Measurements from ENCODE around the gene TDRD6. TPM values are rescaled to one million over a fixed set of nuclear protein-coding genes. Genes with fewer than 3 reads are reported as not detected.
A peak's percentile ranks its signal among the peaks of the same experiment; 100 is the strongest.

TDRD6 gene
- total RNA-seq, 4 donors from 2014 or later, result 0.04 to 1.1 (median 0.22) TPM; not detected in 1

DNA sequence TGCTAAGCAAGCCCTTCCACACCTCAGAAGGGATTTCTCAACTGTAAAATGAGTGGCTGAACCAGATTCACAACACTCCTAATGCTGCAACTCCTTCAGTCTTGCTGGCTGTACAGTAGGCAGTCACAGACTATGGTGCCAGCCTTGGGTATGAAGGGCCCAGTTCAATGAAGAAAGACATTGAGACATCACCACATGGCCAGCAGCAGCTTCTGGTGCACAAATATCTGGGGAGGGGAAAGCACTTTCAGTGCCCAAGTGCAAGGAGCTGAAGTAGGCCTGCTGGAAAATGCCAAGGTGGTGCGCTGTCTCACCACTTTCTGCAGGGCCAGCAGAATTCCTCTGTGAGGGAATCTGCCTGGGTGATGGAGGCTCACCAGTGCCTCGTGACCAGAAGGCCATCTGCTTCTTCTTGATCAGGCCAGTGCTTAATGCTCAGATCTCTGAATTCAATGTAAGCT, 45.7 kb downstream of the TDRD6 start:
- peaks cover 0 to 58% (median 2%) of the 10 kb centered on the region in 4 donors for H3K27me3 ChIP-seq
- no peak for TF ChIP-seq POLR2A (IDR thresholded peaks at IDR 0.05)
- TF ChIP-seq CTCF (IDR thresholded peaks at IDR 0.05), result no peak
- no peaks in the 10 kb centered on the region for H3K36me3 ChIP-seq
- no peak overlapping the region for H3K27ac ChIP-seq
- no peaks in the 10 kb centered on the region for H3K9me3 ChIP-seq
- 93 to 100% methylated on average over 1 to 2 of the region's 2 CpGs for WGBS, 2 donors
- H3K4me1 ChIP-seq, result peaks cover 3 to 16% (median 14%) of the 10 kb centered on the region in 3 donors
- intact Hi-C loops (cut with DNase I), result no loop called here
- no peak for DNase-seq
- no peak overlapping the region for H3K4me3 ChIP-seq

DNA sequence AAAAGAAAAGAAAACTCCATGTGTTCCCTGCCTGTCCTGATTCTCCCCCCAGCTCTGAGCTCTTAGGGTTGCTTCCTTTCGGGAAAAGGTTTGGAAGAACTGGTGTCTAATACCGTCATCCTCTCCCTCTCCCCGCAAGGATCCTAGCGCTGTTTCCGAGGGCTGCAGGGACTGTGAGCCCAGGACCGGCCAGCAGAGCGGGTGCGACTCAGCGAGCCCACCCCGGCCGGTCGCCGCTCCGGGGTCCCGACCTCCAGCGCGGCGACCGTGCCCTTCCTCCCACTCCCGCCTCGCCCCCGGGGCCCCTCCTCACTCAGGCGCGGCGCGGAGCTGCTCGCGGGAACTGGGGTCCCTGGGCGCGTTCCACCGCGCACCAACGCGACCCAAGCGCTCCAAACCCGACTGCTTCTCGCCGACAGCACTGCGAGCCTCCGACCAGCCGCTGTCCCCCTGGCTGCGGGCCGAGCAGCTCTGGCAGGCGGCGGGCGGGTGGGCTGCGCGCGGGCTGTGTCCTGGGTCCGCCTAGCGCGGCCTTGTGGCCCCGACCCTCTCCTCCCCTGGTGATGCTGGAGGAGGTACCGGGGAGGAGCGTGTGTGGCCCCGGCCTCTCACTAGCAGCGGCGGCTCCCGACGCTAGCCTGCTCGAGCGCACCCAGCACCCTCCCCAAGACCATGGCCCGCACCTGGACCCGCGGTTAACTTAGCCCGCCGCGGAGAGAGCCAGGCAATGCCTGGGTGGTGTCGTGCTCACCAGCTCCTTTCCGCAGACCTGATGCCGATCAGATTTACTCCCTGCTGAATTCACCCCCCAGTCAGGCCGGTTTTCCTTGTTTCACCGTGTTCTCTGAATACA, 47.4 kb downstream of the TDRD6 start, which contains the start of gene PLA2G7:
Gene PLA2G7, minus strand, starts transcription at position 509 of the 853 bp plus-strand sequence. CDS start 12,484 bp downstream, outside the sequence.
- intact Hi-C loops (cut with DNase I), result no loop called here
- no peaks in the 10 kb centered on the region for H3K36me3 ChIP-seq
- WGBS, 2 donors, result 2 to 10% methylated on average over 11 to 19 of the region's 73 CpGs
- H3K9me3 ChIP-seq, result no peaks in the 10 kb centered on the region
- peak within 1 kb of the TSS; percentile 35 to 71 (median 48) for H3K4me3 ChIP-seq
- DNase-seq, result no peak
- peaks cover 0 to 65% (median 2%) of the 10 kb centered on the region in 4 donors for H3K27me3 ChIP-seq
- peaks cover 3 to 16% (median 14%) of the 10 kb centered on the region in 3 donors for H3K4me1 ChIP-seq
- H3K27ac ChIP-seq, result no peak within 1 kb of the TSS
- peak in 1 of 4 donors; percentile 45 for TF ChIP-seq POLR2A (IDR thresholded peaks at IDR 0.05)
- no peak for TF ChIP-seq CTCF (IDR thresholded peaks at IDR 0.05)

GRCh38 chr6:46735720-46736031, 48.0 kb downstream of the TDRD6 start:
- intact Hi-C loops (cut with DNase I), result no loop called here
- Histone ChIP-seq H3K4me3 (peak overlapping the region; percentile 35 to 71 (median 48)), H3K27me3 (peaks cover 0 to 65% (median 2%) of the 10 kb centered on the region in 4 donors), H3K4me1 (peaks cover 3 to 16% (median 14%) of the 10 kb centered on the region in 3 donors), H3K9me3 (no peaks in the 10 kb centered on the region), H3K36me3 (no peaks in the 10 kb centered on the region), H3K27ac (no peak overlapping the region)
- WGBS, 2 donors, result 18 to 24% methylated on average over 7 to 8 of the region's 8 CpGs
- TF ChIP-seq POLR2A (IDR thresholded peaks at IDR 0.05) (no peak), CTCF (IDR thresholded peaks at IDR 0.05) (no peak)
- DNase-seq, result no peak

DNA sequence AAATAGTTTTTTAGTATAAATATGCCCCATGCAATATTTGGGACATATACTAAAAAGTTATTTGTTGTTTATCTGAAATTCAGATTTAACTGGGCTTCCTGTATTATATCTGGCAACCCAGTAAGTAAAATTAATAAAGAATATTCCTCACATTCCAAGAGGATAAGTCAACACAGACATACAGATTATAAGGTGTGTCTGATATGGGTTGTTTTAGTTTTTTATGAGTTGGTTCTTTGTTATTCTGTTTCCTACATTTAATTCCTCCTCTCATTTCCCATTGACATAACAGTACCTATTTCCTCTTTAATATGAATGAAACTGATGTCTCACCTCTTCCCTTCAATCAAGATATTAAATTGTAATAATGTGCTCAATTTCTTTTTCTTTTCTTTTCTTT, 49.2 kb downstream of the TDRD6 start:
- no peak overlapping the region for H3K27ac ChIP-seq
- intact Hi-C loops (cut with DNase I), result no loop called here
- H3K36me3 ChIP-seq, result no peaks in the 10 kb centered on the region
- DNase-seq, result no peak
- H3K27me3 ChIP-seq, result peaks cover 0 to 62% (median 2%) of the 10 kb centered on the region in 4 donors
- H3K9me3 ChIP-seq, result no peaks in the 10 kb centered on the region
- no peak overlapping the region for H3K4me3 ChIP-seq
- peaks cover 3 to 16% (median 14%) of the 10 kb centered on the region in 3 donors for H3K4me1 ChIP-seq
- no peak for TF ChIP-seq POLR2A (IDR thresholded peaks at IDR 0.05)
- no peak for TF ChIP-seq CTCF (IDR thresholded peaks at IDR 0.05)

- Histone ChIP-seq H3K4me1 (no peaks in the 10 kb centered on the region), H3K36me3 (no peaks in the 10 kb centered on the region), H3K4me3 (no peak overlapping the region), H3K9me3 (no peaks in the 10 kb centered on the region), H3K27ac (no peak overlapping the region), H3K27me3 (peaks cover 0 to 29% (median 0%) of the 10 kb centered on the region in 4 donors)
- WGBS, 2 donors, result 42 to 85% methylated on average over 1 to 2 of the region's 2 CpGs
- no peak for TF ChIP-seq CTCF (IDR thresholded peaks at IDR 0.05)
- no peak for TF ChIP-seq POLR2A (IDR thresholded peaks at IDR 0.05)
- DNase-seq, result no peak
- intact Hi-C loops (cut with DNase I), result no loop called here
Measured at GRCh38 chr6:46741482-46741881, 53.8 kb downstream of the TDRD6 start.
